Left lung (tissue), 10 donors: ENCODE data around the gene TK1. TPM values are rescaled to one million over a fixed set of nuclear protein-coding genes. Genes with fewer than 3 reads are reported as not detected.

Experiments used
- ATAC-seq: fragments of 200-7000 bp; cut with Tn5 transposase; one replicate; pipeline ENCODE4 v1.9.1; 2020; ENCODE audit warnings: moderate library complexity
- DNase-seq, 4 donors: peaks; one replicate each; pipeline ENCODE4 v3.0.0-alpha.2; 2013 to 2020
- H3K27ac ChIP-seq, 2 donors: fragments of 200-600 bp; sonication (generic) in 1 of 2; one replicate each; pipeline versions ENCODE4 v1.5.0 to v1.8.0; 2020 to 2021
- H3K27me3 ChIP-seq, 2 donors: fragments of 200-600 bp; sonication (generic) in 1 of 2; one replicate each; pipeline versions ENCODE4 v1.5.0 to v1.8.0; 2020 to 2021
- H3K36me3 ChIP-seq, 2 donors: fragments of 200-600 bp; sonication (generic) in 1 of 2; one replicate each; pipeline versions ENCODE4 v1.5.0 to v1.8.0; 2020 to 2021
- H3K4me1 ChIP-seq, 2 donors: fragments of 200-600 bp; one replicate each; pipeline ENCODE4 v1.8.0; 2021
- H3K4me3 ChIP-seq, 2 donors: fragments of 200-600 bp; sonication (generic) in 1 of 2; one replicate each; pipeline versions ENCODE4 v1.5.0 to v1.8.0; 2020 to 2021; ENCODE audit warnings: mild to moderate bottlenecking in 1 of 2
- H3K9me3 ChIP-seq, 2 donors: fragments of 200-600 bp; sonication (generic) in 1 of 2; one replicate each; pipeline versions ENCODE4 v1.5.0 to v1.8.0; 2020 to 2021
- intact Hi-C, 2 donors: fragments of 100-400 bp; cut with DNase I; formaldehyde crosslinking; loops; one replicate each; pipeline versions ENCODE4 v1.11.2 to v1.14.2; 2022
- polyA plus RNA-seq, 6 donors: library from polyadenylated mRNA; unstranded; fragments of 120-200 nt; gene quantifications; one replicate each; pipeline ENCODE4 v1.2.1, GENCODE V29; 2013; ENCODE audit not compliant: insufficient read length in 6 of 6
- total RNA-seq, 2 donors: library from RNA; stranded (reverse); fragmentation: NEBNext Ultra II Directional; extraction: Animal tissue kit (Norgen Biotek cat#: 25700); gene quantifications; one replicate each; pipeline ENCODE4 v1.2.1, GENCODE V29; 2021
- TF ChIP-seq, protein P1 (sequence below), 2 donors: fragments of 200-600 bp; sonication (generic) in 1 of 2; IDR thresholded peaks; one replicate each; pipeline versions ENCODE4 v1.5.0 to v1.8.0; 2021; ENCODE audit warnings: antibody characterized with exemption in 2 of 2
- donor health status: DM: no; HTN: yes; CAD: no.
- donor health status: DM: no; HTN: no; CAD: no.

Gene TK1
- total and polyA plus RNA-seq, 8 donors = 22.5 to 54.9 (median 28.2) TPM

DNA sequence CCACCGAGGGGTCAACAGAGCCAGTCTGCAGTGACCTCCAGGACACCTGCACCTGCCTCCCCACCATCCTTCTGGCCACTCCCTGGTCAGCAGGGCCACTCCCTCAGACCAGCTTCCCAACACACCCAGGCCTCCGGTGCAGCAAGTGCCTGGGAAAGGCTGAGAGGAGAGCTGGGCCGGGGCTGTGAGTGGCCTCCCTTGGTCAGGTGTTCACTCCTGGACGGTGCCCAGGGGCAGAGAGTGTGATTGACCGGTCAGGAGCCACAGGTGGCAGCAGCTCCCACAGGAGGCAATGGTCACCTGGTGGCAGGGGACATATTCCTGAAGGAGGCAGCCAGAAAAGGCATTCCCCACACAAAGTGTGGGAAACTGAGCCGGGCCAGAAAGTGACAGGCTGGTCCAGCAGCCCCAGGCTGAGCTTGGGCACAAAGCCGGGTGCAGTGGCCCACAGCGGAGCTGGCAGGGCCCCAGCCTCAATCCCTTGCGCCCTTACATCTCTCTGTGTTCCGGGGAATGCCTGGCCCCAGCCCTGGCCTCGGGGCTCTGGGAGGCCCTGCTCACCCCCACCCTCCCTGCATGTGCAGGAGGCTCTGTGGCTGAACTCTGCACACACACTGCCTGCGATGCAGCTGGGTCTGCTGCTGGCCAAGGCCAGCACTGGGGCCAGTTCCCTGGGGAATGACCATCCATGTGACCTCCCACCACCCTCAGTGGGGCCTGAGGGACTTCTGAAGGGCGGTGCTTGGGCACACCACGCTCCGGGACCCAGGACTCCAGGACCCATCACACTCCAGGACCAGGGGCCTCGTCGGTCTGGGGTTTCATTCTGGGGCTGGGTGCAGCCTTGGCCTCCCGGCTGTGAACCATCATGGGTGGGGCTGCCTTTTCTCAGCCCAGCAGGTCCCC lies 41.9 kb downstream of the TK1 start:
- Histone ChIP-seq H3K36me3 (peaks cover 0 to 8% of the 10 kb centered on the region in 2 donors), H3K27ac (peak overlapping the region; percentile 71 to 79), H3K27me3 (no peaks in the 10 kb centered on the region), H3K4me1 (peaks cover 33 to 83% of the 10 kb centered on the region in 2 donors), H3K9me3 (no peaks in the 10 kb centered on the region), H3K4me3 (no peak overlapping the region)
- ATAC-seq = peak; percentile 61
- intact Hi-C loops = no loop called here
- DNase-seq = peak in 2 of 4 donors; percentile 88 to 91
- TF ChIP-seq, protein P1, sequence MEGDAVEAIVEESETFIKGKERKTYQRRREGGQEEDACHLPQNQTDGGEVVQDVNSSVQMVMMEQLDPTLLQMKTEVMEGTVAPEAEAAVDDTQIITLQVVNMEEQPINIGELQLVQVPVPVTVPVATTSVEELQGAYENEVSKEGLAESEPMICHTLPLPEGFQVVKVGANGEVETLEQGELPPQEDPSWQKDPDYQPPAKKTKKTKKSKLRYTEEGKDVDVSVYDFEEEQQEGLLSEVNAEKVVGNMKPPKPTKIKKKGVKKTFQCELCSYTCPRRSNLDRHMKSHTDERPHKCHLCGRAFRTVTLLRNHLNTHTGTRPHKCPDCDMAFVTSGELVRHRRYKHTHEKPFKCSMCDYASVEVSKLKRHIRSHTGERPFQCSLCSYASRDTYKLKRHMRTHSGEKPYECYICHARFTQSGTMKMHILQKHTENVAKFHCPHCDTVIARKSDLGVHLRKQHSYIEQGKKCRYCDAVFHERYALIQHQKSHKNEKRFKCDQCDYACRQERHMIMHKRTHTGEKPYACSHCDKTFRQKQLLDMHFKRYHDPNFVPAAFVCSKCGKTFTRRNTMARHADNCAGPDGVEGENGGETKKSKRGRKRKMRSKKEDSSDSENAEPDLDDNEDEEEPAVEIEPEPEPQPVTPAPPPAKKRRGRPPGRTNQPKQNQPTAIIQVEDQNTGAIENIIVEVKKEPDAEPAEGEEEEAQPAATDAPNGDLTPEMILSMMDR (IDR thresholded peaks at IDR 0.05) = no peak

DNA sequence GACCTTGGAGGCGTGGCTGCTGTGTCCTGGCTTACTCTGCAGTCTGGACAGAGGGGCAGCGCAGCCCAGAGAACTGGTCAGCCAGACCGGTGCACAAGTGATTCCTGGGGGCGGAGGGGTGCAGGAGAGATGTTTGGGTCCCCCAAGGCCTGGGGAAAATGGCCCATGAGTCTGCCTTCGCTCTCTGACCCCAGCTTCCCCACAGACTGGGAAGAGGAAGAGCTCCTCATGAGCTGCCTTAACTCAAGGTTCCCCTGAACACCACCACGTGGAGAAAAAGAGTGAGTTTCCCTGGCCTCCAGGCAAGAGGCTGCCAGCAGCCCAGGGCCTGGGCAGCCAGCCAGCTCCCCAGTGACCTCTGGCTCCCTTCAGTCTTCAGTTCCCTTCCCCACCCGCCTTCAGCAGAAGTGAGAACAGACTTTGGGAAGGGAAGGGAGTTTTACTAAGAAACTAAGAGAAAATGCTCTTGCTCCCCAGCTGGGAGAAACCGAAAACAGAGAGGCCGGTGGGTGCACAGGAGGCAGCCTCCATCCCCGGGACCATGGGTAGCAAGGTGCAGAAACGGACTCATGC lies 42.6 kb downstream of the TK1 start:
- DNase-seq (peak; percentile 83 to 95 (median 90)), ATAC-seq (peak; percentile 32)
- intact Hi-C loops = no loop called here
- TF ChIP-seq, protein P1 (IDR thresholded peaks at IDR 0.05) = no peak
- Histone ChIP-seq H3K27me3 (no peaks in the 10 kb centered on the region), H3K27ac (peak overlapping the region; percentile 71 to 79), H3K9me3 (no peaks in the 10 kb centered on the region), H3K36me3 (peaks cover 0 to 8% of the 10 kb centered on the region in 2 donors), H3K4me1 (peaks cover 33 to 88% of the 10 kb centered on the region in 2 donors), H3K4me3 (no peak overlapping the region)

DNA sequence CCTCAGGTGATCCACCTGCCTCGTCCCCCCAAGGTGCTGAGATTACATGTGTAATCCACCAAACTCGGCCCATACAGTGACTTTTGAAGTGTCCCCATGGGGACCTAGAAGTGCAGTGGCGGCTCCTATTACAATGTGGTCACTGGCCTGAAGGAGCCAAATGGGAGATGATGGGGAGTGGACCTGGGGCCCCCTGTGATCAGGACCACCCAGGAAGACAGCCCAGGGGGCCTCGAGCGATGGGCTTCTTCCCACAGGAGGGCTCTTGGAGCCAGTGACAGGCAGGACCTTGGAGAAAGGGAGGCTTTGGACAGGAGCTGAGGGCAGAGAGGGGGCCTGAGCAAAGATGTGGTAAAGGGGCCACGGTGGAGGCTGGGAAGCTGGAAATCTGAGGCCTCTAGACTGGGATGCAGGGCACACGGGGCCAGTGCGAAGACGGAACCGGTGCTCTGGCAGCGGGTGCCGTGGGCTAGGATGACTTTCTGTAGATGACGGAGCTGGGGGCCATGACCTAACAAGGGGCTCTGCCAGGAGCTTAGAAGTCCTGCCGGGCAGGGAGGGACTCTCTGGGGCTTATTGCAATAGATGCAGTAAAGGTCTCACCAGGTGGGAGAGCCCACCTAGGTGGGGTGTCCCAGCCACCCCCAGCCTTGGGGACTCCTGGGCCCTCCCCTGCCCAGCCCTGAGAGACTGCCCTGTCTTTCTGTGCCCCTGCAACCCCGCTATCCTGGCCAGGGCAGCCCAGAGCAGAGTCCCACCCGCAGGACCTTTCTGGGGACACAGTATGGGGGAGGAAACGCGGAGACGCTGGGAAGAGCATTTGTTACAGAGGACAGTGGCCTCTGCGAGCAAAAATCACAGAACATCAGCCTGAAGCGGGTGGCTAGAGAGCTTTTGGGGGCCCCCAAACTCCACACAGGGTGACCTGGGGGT lies 43.4 kb downstream of the TK1 start:
- no peaks in the 10 kb centered on the region for H3K9me3 ChIP-seq
- intact Hi-C loops = no loop called here
- H3K27me3 ChIP-seq = no peaks in the 10 kb centered on the region
- ATAC-seq (no peak), DNase-seq (no peak)
- H3K27ac ChIP-seq = peak overlapping the region; percentile 71 to 79
- H3K36me3 ChIP-seq = peaks cover 0 to 8% of the 10 kb centered on the region in 2 donors
- peaks cover 33 to 91% of the 10 kb centered on the region in 2 donors for H3K4me1 ChIP-seq
- no peak overlapping the region for H3K4me3 ChIP-seq
- TF ChIP-seq, protein P1 (IDR thresholded peaks at IDR 0.05) = no peak

DNA sequence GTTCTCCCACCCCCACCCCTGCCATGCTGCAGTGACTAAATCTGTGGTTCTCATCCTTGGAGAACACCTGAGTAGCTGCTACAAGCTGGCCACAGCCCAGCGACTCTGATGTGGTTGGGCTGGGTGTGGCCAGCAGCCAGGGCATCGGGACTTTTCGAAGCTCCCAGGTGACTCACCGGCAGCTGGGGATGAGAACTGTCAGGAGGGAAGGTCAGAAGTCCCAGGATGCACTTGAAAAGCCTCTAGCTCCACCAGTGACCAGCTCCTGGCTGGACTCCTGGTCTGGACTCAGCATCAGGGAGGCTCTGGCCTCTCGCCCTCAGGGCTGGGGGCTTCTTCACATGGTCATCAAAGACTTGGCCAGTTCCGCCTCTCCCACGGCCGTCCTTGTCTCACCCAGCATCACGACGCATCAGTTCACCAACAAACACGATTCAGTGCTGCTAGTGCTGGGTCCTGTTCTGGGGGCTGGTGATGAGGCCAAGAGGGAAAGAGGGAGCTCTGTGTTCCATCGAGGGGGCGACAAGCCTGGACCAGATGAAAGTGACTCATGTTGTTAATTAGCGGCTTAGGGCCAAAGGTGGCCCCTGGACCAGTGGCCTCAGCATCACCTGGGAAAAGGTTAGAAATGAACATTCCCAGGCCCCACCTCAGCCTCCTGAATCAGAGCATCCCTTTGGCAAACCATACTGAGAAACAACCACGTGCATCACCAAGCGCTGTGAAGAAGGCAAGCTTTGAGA lies 44.6 kb downstream of the TK1 start:
- peak in 2 of 4 donors; percentile 81 to 89 for DNase-seq
- intact Hi-C loops = no loop called here
- peak; percentile 20 for ATAC-seq
- Histone ChIP-seq H3K4me3 (no peak overlapping the region), H3K27ac (peak overlapping the region in 1 of 2 donors; percentile 75), H3K4me1 (peaks cover 33 to 91% of the 10 kb centered on the region in 2 donors), H3K27me3 (no peaks in the 10 kb centered on the region), H3K9me3 (no peaks in the 10 kb centered on the region), H3K36me3 (peaks cover 0 to 8% of the 10 kb centered on the region in 2 donors)
- TF ChIP-seq, protein P1 (IDR thresholded peaks at IDR 0.05) = no peak
